GM12872 (cell line): ENCODE results near the gene FAT1.

Experiments used
- CTCF ChIP-seq: IDR thresholded peaks from 3 replicates; pipeline ENCODE4 v1.5.1; 2011; ENCODE audit warnings: low read depth, mild to moderate bottlenecking, low read length, moderate library complexity; ENCODE audit not compliant: insufficient read depth

FAT1 gene, protein sequence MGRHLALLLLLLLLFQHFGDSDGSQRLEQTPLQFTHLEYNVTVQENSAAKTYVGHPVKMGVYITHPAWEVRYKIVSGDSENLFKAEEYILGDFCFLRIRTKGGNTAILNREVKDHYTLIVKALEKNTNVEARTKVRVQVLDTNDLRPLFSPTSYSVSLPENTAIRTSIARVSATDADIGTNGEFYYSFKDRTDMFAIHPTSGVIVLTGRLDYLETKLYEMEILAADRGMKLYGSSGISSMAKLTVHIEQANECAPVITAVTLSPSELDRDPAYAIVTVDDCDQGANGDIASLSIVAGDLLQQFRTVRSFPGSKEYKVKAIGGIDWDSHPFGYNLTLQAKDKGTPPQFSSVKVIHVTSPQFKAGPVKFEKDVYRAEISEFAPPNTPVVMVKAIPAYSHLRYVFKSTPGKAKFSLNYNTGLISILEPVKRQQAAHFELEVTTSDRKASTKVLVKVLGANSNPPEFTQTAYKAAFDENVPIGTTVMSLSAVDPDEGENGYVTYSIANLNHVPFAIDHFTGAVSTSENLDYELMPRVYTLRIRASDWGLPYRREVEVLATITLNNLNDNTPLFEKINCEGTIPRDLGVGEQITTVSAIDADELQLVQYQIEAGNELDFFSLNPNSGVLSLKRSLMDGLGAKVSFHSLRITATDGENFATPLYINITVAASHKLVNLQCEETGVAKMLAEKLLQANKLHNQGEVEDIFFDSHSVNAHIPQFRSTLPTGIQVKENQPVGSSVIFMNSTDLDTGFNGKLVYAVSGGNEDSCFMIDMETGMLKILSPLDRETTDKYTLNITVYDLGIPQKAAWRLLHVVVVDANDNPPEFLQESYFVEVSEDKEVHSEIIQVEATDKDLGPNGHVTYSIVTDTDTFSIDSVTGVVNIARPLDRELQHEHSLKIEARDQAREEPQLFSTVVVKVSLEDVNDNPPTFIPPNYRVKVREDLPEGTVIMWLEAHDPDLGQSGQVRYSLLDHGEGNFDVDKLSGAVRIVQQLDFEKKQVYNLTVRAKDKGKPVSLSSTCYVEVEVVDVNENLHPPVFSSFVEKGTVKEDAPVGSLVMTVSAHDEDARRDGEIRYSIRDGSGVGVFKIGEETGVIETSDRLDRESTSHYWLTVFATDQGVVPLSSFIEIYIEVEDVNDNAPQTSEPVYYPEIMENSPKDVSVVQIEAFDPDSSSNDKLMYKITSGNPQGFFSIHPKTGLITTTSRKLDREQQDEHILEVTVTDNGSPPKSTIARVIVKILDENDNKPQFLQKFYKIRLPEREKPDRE (N-terminal part only)

GRCh38 chr4:186723292-186724057 is at the start of gene FAT1:
TSS of gene FAT1 (minus strand) at chr4:186723856. CDS start at chr4:186709827, 14,029 bp downstream.
- no peak for TF ChIP-seq CTCF

GRCh38 chr4:186772936-186773487 is 49.4 kb upstream of the FAT1 start:
- TF ChIP-seq CTCF, result no peak

DNA sequence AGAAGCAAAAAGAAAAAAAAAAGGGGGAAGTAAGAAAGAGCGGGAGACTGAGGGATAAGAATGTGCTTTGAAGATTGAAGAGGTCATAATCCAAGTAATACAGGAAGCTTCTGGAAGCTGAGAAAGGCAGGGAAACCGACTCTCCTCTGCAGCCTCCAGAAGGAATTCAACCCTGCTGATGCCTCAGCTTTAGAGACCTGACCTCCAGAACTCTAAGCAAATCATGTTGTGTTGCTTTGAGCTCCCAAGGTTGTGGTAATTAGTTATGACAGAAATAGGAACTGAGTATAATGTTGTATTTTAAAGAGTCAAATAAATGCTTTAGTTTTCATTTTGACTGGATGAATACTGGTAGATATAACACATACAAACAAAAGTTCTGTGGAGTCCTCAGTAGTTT is 48.0 kb upstream of the FAT1 start:
- no peak for TF ChIP-seq CTCF

GRCh38 chr4:186770481-186771175 is 47.0 kb upstream of the FAT1 start:
- no peak for TF ChIP-seq CTCF

DNA sequence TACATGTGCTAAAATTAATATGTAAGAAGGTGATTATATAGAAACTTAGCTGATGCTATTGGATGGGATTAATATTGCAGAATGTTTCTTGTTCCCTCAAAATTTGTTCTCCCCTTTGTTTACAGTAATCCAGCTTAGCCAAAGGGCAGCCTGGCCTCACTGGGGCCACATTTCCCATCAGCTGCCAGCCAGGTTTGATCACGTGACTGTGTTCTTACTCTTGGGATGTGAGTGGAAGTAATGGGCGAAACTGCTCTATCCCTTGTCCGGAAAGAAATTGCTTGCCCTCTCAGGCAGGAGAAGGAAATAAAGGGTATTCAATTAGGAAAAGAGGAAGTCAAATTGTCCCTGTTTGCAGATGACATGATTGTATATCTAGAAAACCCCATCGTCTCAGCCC is 44.1 kb upstream of the FAT1 start:
- no peak for TF ChIP-seq CTCF
